GM21786 (cell line): ENCODE results near the gene FRMD4A.
A peak's percentile ranks its signal among the peaks of the same experiment; 100 is the strongest.
"Not testable (repeated sequence)": the region's sequence is repeated elsewhere in the genome, so short reads cannot be mapped to it uniquely, and the experiment has no call there.

Experiments
- ATAC-seq: cut with Tn5 transposase; IDR thresholded peaks from one replicate; pipeline ENCODE4 v1.9.1; 2021; ENCODE audit not compliant: unreplicated experiment

Gene FRMD4A

DNA sequence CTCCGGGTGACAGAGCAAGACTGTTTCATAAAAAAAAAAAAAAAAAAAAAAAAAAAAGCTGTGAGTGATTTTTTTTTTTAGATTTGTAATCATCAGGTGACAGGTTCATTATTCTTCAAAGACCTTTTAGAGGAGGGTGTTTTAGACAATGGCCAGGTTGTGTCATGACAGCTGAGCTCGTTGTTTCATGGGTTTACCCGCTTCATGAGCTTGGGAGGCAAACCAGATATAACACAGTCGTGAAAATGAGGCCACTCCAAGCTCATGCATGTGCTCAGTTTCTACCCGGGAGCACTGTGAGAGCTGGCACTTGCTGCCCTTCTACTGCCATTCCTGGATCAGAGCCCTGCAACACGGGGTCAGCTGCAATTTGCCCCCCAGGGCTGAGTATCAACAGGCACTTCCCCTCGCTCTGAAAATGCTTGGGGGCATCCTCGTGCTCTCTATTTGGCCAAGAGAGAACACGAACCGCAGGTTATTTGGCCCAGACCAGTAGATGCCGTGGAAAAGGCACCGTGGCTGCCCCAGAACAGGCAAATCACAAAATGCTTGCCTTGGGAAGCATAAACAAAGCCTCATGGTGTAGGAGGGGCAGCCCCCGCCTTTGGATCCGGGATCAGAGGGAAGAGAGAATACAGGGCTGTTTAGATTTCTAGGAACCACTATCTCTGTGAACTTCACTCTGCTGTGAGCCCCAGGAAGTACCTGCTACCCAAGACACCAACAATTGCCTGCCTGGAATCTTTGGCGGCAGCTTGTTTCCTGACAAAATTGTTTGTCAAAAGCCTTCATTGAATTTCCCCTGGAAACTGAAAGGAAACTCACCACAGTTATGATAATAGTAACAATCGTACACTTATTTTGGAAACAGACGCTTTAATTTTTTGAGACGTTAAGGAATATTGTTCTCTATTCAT lies 371.0 kb downstream of the FRMD4A start:
- ATAC-seq: no peak

- ATAC-seq: no peak
Observed at GRCh38 chr10:13957856-13958255, 372.9 kb downstream of the FRMD4A start.

DNA sequence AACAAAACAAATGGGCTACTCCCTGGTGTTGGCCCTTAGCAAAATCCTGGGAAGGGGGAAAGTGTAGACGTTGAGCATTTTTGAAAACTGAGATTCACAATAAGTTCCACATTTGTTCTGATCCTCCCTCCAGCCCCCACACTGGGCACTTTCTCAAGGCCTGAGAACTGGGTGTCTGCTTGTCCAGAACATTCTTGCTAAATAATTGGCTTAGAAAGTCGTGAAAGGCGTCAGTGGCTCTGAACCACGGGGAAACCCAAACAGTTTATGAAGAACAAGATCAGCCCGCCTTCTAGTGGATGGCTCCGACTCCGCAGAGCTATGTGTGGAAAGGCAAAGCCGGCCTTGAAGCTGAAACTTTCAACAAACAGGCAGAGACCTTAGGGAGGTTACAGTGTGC lies 373.9 kb downstream of the FRMD4A start:
- ATAC-seq: no peak

DNA sequence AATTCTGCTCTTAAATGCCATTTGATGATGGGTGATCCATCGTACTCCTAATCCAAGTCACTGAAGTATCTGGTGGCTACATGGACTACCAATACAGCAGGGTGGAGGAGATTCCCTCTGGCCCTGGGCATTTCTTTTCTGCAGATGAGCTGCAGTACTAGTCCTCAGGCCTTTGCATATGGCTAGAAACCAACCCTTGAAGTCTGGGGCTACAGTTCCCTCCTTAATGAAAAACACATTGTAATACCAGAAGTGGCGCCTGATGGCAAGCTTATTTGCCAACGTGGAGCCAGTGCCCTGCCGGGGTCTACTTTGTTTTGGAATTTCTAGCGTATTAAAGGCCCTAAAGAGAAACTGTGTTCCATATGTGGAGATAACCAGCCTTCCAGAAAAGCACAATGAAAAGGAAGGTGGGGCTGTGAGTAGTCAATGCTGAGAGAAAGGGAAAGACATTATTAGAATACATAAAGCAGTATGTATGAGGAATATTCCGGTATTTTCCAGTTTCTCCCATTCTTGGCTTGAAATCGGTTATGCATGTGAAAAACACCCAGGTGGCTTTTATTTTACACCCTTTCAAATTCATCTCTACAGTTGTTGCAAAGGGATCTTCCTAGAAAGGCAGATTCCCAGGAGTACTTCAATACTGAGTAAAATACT lies 375.2 kb downstream of the FRMD4A start:
- ATAC-seq: no peak

DNA sequence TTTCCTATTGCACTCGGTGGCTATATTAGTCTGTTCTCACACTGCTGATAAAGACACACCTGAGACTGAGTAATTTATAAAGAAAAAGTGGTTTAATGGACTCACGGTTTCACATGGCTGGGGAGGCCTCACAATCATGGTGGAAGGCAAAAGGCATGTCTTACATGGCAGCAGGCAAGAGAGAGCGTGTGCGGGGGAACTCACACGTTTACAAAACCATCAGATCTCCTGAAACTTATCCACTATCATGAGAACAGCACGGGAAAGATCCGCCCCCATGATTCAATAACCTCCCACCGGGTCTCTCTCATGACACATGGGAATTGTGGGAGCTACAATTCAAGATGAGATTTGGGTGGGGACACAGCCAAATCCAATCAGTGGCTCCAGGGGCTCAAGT lies 376.5 kb downstream of the FRMD4A start:
- not testable (repeated sequence) for ATAC-seq

GRCh38 chr10:13953371-13953770 lies 377.4 kb downstream of the FRMD4A start:
- ATAC-seq: no peak

- no peak for ATAC-seq
Observed at GRCh38 chr10:13950543-13950939, 380.2 kb downstream of the FRMD4A start.

DNA sequence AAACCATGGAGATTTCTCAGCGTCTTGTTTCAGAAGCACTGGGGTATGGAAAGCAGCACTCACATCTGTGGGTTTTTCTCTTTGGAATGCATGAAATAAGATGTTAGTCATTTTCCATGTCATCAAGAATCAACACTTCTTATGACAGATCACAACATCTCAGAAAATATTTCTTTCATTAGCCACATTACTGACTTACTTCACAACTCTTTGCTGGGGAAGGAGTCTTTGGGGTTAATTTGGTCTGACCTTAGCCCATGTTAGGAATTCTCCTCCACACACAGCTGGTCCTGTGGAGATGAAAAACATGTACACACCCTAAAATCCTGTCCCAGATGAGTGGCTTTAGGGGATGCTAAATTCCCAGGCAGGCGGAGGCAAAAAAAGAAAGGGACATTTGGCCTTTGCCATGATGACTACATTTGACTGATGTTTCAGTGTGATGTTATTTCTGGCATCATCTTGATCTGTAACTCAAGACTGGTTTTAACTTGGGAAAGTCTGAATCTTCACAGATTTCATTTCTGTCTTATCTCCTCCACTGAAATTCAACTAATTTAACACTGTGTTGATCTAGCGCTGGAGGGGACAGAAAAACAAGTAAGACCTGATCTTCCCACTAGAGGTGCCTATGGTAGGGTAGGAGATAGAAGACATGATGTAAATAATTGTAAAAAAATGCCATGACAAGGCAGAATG lies 380.7 kb downstream of the FRMD4A start:
- ATAC-seq: no peak

DNA sequence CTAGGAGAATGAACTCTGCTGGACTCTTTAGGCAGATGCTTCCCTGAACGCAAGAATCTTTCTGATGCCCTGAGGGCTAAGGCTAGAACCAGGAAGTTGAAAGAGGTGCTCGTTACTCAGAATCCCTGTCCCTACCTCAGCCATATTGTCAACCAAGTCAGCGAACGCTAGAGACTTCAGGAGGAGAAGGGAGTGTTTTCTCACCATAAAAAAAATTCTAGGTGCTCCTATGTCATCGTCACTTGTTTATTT lies 384.6 kb downstream of the FRMD4A start:
- no peak for ATAC-seq

DNA sequence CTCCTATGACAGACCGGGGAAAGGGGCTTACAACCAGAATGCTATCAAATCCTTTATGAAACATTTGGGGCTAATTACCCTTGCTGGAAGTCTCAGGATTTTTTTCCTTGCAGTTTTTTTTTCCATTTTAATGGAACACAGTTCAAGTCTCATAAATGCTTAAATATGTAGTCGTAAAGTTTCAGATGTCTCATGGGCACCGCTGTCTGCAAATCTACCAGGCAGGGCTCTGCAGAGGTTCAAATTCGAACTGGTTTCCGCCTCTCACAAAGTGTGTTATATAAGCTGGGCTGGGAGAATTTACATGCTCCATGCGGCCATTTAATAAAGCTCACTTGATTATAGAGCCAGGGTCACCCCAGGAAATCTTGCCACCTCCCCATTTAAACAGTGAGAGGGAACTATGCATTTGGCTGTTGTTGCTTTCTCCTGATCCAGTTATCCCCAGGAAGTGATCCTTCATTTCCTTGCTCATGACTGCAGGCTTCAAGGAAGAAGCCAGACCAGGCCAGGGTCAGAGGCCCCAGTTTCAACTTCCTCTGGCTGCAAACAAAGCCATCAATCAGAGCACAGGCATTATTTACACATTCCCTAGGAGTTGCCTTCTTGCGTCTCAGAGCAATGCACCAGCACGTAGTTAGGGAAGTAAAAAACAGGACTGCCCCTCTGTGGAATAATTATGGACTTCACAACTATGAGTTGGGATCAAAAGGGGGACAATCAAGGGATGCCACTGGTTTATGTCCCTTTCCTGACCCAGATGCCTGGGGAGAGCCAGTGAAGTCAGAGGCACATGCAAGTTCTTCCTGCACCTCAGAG lies 385.1 kb downstream of the FRMD4A start:
- no peak for ATAC-seq

- ATAC-seq: no peak
Observed at GRCh38 chr10:13944823-13945222, 385.9 kb downstream of the FRMD4A start.

GRCh38 chr10:13943735-13944398 lies 386.9 kb downstream of the FRMD4A start:
- ATAC-seq: no peak

DNA sequence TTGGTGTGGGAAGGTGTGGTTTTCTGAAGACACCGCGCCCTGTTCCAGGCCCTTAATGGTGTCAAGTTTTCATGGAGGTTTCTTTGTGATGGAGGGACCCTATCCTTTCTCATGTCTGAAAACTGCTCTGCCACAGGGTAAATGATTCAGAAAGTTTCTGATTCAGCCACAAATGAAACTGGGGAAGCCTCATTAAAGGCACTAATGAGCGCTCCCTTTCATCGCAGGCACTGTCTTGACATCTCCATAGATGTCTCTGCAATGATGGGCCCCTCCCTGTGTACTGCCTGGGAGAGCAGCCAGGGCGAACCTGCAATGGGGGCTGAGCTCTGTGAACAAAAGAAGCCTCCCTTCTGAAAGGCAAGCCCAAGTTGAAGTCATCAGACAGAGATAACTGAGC lies 388.7 kb downstream of the FRMD4A start:
- peak; percentile 64 for ATAC-seq

DNA sequence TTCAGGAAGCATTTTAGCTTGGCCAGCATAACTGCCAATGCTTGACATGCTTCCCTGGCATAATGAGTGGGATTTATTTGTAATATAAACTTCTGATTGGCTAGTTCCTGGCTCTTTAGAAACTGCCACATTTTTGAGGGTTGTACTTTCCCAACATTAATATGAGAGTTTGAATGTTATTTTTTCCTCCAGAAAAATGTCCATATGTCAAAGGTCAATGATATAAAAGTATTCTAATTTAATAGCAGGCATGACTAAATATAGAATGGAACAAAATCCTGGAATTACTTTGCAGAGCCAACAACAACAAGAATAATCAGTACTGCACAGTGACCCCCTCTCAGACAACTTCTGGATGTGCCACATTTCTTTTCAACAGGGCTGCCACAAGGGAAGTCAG lies 391.3 kb downstream of the FRMD4A start:
- ATAC-seq: no peak

DNA sequence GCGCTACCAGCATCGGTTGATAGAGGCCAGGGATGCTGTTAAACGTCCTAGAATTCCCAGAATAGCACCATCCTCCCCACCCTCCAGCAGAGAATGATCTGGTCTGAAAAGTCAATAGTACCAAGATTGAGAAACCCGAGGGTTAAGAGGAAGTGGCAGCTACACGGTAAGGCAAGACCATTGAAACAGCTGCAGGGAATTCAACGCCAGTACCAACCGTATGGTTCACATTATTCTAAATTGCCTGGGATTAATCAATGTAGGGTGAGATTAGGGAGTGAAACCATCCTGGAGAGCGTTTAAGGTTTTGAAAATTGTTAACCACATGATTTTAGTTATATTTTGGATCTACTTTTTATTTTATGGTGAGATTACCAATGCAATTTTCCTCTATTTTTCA lies 391.8 kb downstream of the FRMD4A start:
- no peak for ATAC-seq

DNA sequence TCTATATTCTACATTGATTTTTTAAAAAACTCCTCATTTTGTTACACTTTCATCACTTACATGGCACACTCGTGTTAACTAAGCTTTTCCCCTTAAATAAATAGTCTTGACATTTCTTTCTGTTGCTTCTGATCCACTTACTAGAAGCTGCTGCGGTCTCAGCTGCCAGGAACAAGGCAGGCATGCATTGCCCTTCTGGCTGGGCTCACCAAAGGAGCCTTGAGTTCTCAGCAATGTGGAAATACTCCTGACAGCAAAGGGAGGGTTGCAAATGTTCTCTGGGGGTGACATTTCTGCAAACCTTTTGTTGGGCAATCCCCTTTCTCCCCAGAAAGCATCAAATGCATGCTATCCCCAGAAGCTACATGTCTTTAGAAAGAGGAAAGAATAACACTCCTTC lies 393.9 kb downstream of the FRMD4A start:
- ATAC-seq: no peak

DNA sequence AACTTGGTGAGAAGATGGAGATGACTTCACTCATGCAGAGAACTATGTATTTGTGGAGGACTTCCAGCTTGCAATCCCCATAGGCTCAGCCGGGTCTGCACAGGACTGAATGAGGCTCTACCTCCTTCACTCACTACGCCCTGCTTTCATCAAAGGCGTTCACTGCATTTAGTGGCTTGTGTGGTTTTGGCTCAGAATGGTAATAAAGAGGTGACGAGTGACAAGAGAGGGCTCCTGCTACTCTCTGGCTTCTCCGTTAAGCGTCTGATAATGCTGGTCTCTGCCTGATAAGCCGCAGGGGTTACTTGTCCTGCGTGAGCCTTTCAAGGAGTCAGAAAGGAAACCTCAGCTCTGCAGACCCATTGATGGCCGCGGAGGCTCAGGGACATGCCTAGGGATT lies 400.6 kb downstream of the FRMD4A start:
- no peak for ATAC-seq

- ATAC-seq: no peak
Observed at GRCh38 chr10:13928451-13928850, 402.3 kb downstream of the FRMD4A start.

- ATAC-seq: no peak
Observed at GRCh38 chr10:13925971-13926780, 404.5 kb downstream of the FRMD4A start.
